Left lung (tissue), 10 donors: ENCODE results near the gene UHRF2. TPM values are rescaled to one million over a fixed set of nuclear protein-coding genes. Genes with fewer than 3 reads are reported as not detected.

Experiments
- ATAC-seq: fragments of 200-7000 bp; cut with Tn5 transposase; one replicate; pipeline ENCODE4 v1.9.1; 2020; ENCODE audit warnings: moderate library complexity
- DNase-seq, 4 donors: peaks; one replicate each; pipeline ENCODE4 v3.0.0-alpha.2; 2013 to 2020
- H3K27ac ChIP-seq, 2 donors: fragments of 200-600 bp; sonication (generic) in 1 of 2; one replicate each; pipeline versions ENCODE4 v1.5.0 to v1.8.0; 2020 to 2021
- H3K27me3 ChIP-seq, 2 donors: fragments of 200-600 bp; sonication (generic) in 1 of 2; one replicate each; pipeline versions ENCODE4 v1.5.0 to v1.8.0; 2020 to 2021
- H3K36me3 ChIP-seq, 2 donors: fragments of 200-600 bp; sonication (generic) in 1 of 2; one replicate each; pipeline versions ENCODE4 v1.5.0 to v1.8.0; 2020 to 2021
- H3K4me1 ChIP-seq, 2 donors: fragments of 200-600 bp; one replicate each; pipeline ENCODE4 v1.8.0; 2021
- H3K4me3 ChIP-seq, 2 donors: fragments of 200-600 bp; sonication (generic) in 1 of 2; one replicate each; pipeline versions ENCODE4 v1.5.0 to v1.8.0; 2020 to 2021; ENCODE audit warnings: mild to moderate bottlenecking in 1 of 2
- H3K9me3 ChIP-seq, 2 donors: fragments of 200-600 bp; sonication (generic) in 1 of 2; one replicate each; pipeline versions ENCODE4 v1.5.0 to v1.8.0; 2020 to 2021
- intact Hi-C, 2 donors: fragments of 100-400 bp; cut with DNase I; formaldehyde crosslinking; loops; one replicate each; pipeline versions ENCODE4 v1.11.2 to v1.14.2; 2022
- polyA plus RNA-seq, 6 donors: library from polyadenylated mRNA; unstranded; fragments of 120-200 nt; gene quantifications; one replicate each; pipeline ENCODE4 v1.2.1, GENCODE V29; 2013; ENCODE audit not compliant: insufficient read length in 6 of 6
- total RNA-seq, 2 donors: library from RNA; stranded (reverse); fragmentation: NEBNext Ultra II Directional; extraction: Animal tissue kit (Norgen Biotek cat#: 25700); gene quantifications; one replicate each; pipeline ENCODE4 v1.2.1, GENCODE V29; 2021
- TF ChIP-seq, protein P1 (sequence below), 2 donors: fragments of 200-600 bp; sonication (generic) in 1 of 2; IDR thresholded peaks; one replicate each; pipeline versions ENCODE4 v1.5.0 to v1.8.0; 2021; ENCODE audit warnings: antibody characterized with exemption in 2 of 2
- donor health status: DM: no; HTN: yes; CAD: no.
- donor health status: DM: no; HTN: no; CAD: no.

Gene UHRF2
- total and polyA plus RNA-seq, 8 donors = 32.7 to 86.9 (median 67.4) TPM

GRCh38 chr9:6426117-6426516 lies 13.1 kb downstream of the UHRF2 start:
- no peaks in the 10 kb centered on the region for H3K9me3 ChIP-seq
- H3K4me3 ChIP-seq = no peak overlapping the region
- DNase-seq (no peak), ATAC-seq (no peak)
- H3K27me3 ChIP-seq = no peaks in the 10 kb centered on the region
- TF ChIP-seq, protein P1, sequence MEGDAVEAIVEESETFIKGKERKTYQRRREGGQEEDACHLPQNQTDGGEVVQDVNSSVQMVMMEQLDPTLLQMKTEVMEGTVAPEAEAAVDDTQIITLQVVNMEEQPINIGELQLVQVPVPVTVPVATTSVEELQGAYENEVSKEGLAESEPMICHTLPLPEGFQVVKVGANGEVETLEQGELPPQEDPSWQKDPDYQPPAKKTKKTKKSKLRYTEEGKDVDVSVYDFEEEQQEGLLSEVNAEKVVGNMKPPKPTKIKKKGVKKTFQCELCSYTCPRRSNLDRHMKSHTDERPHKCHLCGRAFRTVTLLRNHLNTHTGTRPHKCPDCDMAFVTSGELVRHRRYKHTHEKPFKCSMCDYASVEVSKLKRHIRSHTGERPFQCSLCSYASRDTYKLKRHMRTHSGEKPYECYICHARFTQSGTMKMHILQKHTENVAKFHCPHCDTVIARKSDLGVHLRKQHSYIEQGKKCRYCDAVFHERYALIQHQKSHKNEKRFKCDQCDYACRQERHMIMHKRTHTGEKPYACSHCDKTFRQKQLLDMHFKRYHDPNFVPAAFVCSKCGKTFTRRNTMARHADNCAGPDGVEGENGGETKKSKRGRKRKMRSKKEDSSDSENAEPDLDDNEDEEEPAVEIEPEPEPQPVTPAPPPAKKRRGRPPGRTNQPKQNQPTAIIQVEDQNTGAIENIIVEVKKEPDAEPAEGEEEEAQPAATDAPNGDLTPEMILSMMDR (IDR thresholded peaks at IDR 0.05) = no peak
- intact Hi-C loops = no loop called here
- peaks cover 0 to 24% of the 10 kb centered on the region in 2 donors for H3K4me1 ChIP-seq
- H3K27ac ChIP-seq = no peak overlapping the region
- peaks cover 0 to 5% of the 10 kb centered on the region in 2 donors for H3K36me3 ChIP-seq

DNA sequence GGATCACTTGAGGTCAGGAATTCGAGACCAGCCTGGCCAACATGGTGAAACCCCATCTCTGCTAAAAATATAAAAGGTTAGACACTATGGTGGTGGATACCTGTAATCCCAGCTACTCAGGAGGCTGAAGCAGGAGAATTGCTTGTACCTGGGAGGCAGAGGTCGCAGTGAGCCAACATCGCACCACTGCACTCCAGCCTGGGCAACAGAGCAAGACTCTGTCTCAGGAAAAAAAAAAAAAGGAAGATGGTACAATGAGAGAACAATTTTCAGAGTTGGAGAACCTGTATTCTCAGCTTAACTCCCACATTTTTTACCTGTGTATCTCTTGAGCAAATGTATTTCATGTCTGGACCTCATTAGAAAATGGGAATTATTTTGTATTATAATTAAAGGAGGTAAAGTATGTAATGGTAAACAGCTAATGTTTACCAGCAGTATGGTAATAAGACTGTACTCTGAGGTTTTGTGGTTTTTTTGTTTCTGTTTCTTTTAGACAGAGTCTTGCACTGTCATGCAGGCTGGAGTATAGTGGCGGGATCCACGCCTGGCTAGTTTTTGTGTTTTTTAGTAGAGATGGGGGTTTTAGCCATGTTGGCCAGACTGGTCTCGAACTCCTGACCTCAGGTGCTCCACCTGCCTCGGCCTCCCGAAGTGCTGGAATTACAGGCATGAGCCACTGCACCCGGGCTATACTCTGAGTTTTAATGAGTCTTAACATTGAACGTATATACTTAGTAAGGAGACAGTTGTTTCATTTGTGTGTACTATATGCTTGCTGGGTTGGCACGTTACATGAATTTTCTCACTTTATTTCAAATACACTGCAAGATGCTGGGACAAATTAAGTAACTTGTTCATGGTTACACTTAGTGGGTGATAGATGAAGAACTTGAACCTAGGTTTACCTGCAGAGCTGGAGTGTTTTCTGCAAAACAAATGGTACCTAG lies 16.2 kb downstream of the UHRF2 start:
- Histone ChIP-seq H3K36me3 (peaks cover 0 to 4% of the 10 kb centered on the region in 2 donors), H3K27ac (peak overlapping the region in 1 of 2 donors; percentile 42), H3K9me3 (no peaks in the 10 kb centered on the region), H3K4me3 (no peak overlapping the region), H3K4me1 (peaks cover 0 to 41% of the 10 kb centered on the region in 2 donors), H3K27me3 (no peaks in the 10 kb centered on the region)
- DNase-seq (no peak), ATAC-seq (no peak)
- TF ChIP-seq, protein P1 (IDR thresholded peaks at IDR 0.05) = no peak
- intact Hi-C loops = no loop called here

- Histone ChIP-seq H3K27me3 (no peaks in the 10 kb centered on the region), H3K9me3 (no peaks in the 10 kb centered on the region), H3K4me1 (peaks cover 0 to 41% of the 10 kb centered on the region in 2 donors), H3K4me3 (no peak overlapping the region), H3K36me3 (peaks cover 0 to 13% of the 10 kb centered on the region in 2 donors), H3K27ac (no peak overlapping the region)
- ATAC-seq (no peak), DNase-seq (no peak)
- intact Hi-C loops = no loop called here
- TF ChIP-seq, protein P1 (IDR thresholded peaks at IDR 0.05) = no peak
These were observed 18.0 kb downstream of the UHRF2 start for GRCh38 chr9:6431038-6431437.

GRCh38 chr9:6433410-6433809 lies 20.4 kb downstream of the UHRF2 start:
- peaks cover 0 to 13% of the 10 kb centered on the region in 2 donors for H3K36me3 ChIP-seq
- peaks cover 0 to 35% of the 10 kb centered on the region in 2 donors for H3K4me1 ChIP-seq
- intact Hi-C loops = no loop called here
- no peak for DNase-seq
- ATAC-seq = no peak
- no peak overlapping the region for H3K4me3 ChIP-seq
- no peaks in the 10 kb centered on the region for H3K9me3 ChIP-seq
- H3K27me3 ChIP-seq = no peaks in the 10 kb centered on the region
- TF ChIP-seq, protein P1 (IDR thresholded peaks at IDR 0.05) = no peak
- H3K27ac ChIP-seq = no peak overlapping the region

- TF ChIP-seq, protein P1 (IDR thresholded peaks at IDR 0.05) = no peak
- intact Hi-C loops = no loop called here
- peaks cover 0 to 13% of the 10 kb centered on the region in 2 donors for H3K4me1 ChIP-seq
- peaks cover 0 to 9% of the 10 kb centered on the region in 2 donors for H3K36me3 ChIP-seq
- H3K9me3 ChIP-seq = no peaks in the 10 kb centered on the region
- no peaks in the 10 kb centered on the region for H3K27me3 ChIP-seq
- ATAC-seq (no peak), DNase-seq (no peak)
- H3K4me3 ChIP-seq = no peak overlapping the region
- H3K27ac ChIP-seq = no peak overlapping the region
These were observed 26.2 kb downstream of the UHRF2 start for GRCh38 chr9:6439051-6439703.
